ENCODE measurements around the gene MGAT3. TPM values are rescaled to one million over a fixed set of nuclear protein-coding genes. Genes with fewer than 3 reads are reported as not detected.

Gene MGAT3
- total RNA-seq, 4 donors from 2014 or later: 0.08 to 1.3 (median 0.62) TPM

GRCh38 chr22:39414377-39414776 lies 42.4 kb upstream of the MGAT3 start:
- Histone ChIP-seq H3K4me1 (peaks cover 4 to 32% (median 4%) of the 10 kb centered on the region in 3 donors), H3K4me3 (no peak overlapping the region), H3K36me3 (peaks cover 19 to 47% (median 24%) of the 10 kb centered on the region in 3 donors), H3K27me3 (no peaks in the 10 kb centered on the region), H3K27ac (peak overlapping the region in 2 of 4 donors; percentile 43 to 62), H3K9me3 (no peaks in the 10 kb centered on the region)
- intact Hi-C loops (cut with DNase I): loop anchor here (10.0 kb wide), 1 partner anchor 1390 kb away; no protein-coding TSS in a partner anchor
- 87 to 90% methylated on average over 5 of the region's 7 CpGs for WGBS, 2 donors
- no peak for DNase-seq
- TF ChIP-seq, protein P1, sequence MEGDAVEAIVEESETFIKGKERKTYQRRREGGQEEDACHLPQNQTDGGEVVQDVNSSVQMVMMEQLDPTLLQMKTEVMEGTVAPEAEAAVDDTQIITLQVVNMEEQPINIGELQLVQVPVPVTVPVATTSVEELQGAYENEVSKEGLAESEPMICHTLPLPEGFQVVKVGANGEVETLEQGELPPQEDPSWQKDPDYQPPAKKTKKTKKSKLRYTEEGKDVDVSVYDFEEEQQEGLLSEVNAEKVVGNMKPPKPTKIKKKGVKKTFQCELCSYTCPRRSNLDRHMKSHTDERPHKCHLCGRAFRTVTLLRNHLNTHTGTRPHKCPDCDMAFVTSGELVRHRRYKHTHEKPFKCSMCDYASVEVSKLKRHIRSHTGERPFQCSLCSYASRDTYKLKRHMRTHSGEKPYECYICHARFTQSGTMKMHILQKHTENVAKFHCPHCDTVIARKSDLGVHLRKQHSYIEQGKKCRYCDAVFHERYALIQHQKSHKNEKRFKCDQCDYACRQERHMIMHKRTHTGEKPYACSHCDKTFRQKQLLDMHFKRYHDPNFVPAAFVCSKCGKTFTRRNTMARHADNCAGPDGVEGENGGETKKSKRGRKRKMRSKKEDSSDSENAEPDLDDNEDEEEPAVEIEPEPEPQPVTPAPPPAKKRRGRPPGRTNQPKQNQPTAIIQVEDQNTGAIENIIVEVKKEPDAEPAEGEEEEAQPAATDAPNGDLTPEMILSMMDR (IDR thresholded peaks at IDR 0.05): no peak
- TF ChIP-seq POLR2A (IDR thresholded peaks at IDR 0.05): no peak

- no peak overlapping the region for H3K4me3 ChIP-seq
- H3K27me3 ChIP-seq: no peaks in the 10 kb centered on the region
- intact Hi-C loops (cut with DNase I): loop anchor here (10.0 kb wide), 1 partner anchor 1390 kb away; no protein-coding TSS in a partner anchor
- H3K4me1 ChIP-seq: peaks cover 4 to 32% (median 4%) of the 10 kb centered on the region in 3 donors
- TF ChIP-seq, protein P1 (IDR thresholded peaks at IDR 0.05): no peak
- TF ChIP-seq POLR2A (IDR thresholded peaks at IDR 0.05): no peak
- peaks cover 21 to 52% (median 28%) of the 10 kb centered on the region in 3 donors for H3K36me3 ChIP-seq
- 44 to 81% methylated on average over 3 to 5 of the region's 11 CpGs for WGBS, 2 donors
- DNase-seq: no peak
- no peak overlapping the region for H3K27ac ChIP-seq
- H3K9me3 ChIP-seq: no peaks in the 10 kb centered on the region
Observed at GRCh38 chr22:39414886-39415285, 41.9 kb upstream of the MGAT3 start.

DNA sequence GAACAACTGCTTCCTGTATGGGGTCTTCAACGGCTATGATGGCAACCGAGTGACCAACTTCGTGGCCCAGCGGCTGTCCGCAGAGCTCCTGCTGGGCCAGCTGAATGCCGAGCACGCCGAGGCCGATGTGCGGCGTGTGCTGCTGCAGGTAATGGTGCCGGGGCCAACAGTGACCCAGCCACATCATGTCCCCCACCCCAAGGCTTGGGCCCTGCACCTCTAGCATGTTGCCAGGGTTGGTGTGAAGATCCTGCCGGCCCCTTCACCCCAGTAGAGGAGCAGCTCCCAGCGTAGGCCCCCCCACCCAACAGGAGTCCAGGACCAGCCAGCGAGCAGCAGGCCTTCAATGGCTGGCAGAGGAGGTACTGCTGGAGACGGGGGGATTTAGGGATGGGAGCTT lies 41.3 kb upstream of the MGAT3 start:
- Histone ChIP-seq H3K27me3 (no peaks in the 10 kb centered on the region), H3K27ac (no peak overlapping the region), H3K36me3 (peaks cover 21 to 58% (median 28%) of the 10 kb centered on the region in 3 donors), H3K4me1 (peaks cover 4 to 32% (median 4%) of the 10 kb centered on the region in 3 donors), H3K4me3 (no peak overlapping the region), H3K9me3 (no peaks in the 10 kb centered on the region)
- 90 to 93% methylated on average over 2 of the region's 16 CpGs for WGBS, 2 donors
- TF ChIP-seq, protein P1 (IDR thresholded peaks at IDR 0.05): no peak
- TF ChIP-seq POLR2A (IDR thresholded peaks at IDR 0.05): no peak
- no peak for DNase-seq
- intact Hi-C loops (cut with DNase I): loop anchor here (10.0 kb wide), 1 partner anchor 1389 kb away; no protein-coding TSS in a partner anchor

- H3K27me3 ChIP-seq: no peaks in the 10 kb centered on the region
- no peak for DNase-seq
- no peaks in the 10 kb centered on the region for H3K9me3 ChIP-seq
- peaks cover 4 to 32% (median 4%) of the 10 kb centered on the region in 3 donors for H3K4me1 ChIP-seq
- TF ChIP-seq, protein P1 (IDR thresholded peaks at IDR 0.05): no peak
- no peak for TF ChIP-seq POLR2A (IDR thresholded peaks at IDR 0.05)
- H3K36me3 ChIP-seq: peaks cover 24 to 66% (median 28%) of the 10 kb centered on the region in 3 donors
- no peak overlapping the region for H3K4me3 ChIP-seq
- intact Hi-C loops (cut with DNase I): loop anchor here (10.0 kb wide), 1 partner anchor 1388 kb away; no protein-coding TSS in a partner anchor
- 89 to 90% methylated on average over 5 of the region's 7 CpGs for WGBS, 2 donors
- H3K27ac ChIP-seq: no peak overlapping the region
Observed at GRCh38 chr22:39416319-39416718, 40.5 kb upstream of the MGAT3 start.

DNA sequence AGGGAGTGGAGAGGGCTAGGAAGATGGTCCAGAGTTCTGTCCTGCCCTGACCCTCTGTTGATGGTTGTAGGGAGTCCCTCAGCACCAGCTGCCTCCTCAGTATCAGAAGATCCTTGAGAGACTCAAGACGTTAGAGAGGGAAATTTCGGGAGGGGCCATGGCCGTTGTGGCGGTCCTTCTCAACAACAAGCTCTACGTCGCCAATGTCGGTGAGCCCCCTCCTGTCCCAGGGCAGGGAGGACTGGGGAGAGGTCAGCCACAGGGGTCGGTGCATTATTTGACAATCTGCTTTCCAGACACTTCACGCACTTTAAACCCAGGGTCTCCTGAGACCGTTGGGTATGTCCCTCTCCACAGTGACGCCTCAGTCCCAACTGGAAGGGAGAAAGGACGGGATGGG lies 39.2 kb upstream of the MGAT3 start:
- 91% methylated on average over 8 of the region's 12 CpGs for WGBS, 2 donors
- H3K4me3 ChIP-seq: no peak overlapping the region
- intact Hi-C loops (cut with DNase I): loop anchor here (10.0 kb wide), 1 partner anchor 1387 kb away; no protein-coding TSS in a partner anchor
- no peak overlapping the region for H3K27ac ChIP-seq
- no peaks in the 10 kb centered on the region for H3K27me3 ChIP-seq
- no peaks in the 10 kb centered on the region for H3K9me3 ChIP-seq
- DNase-seq: no peak
- peaks cover 27 to 79% (median 39%) of the 10 kb centered on the region in 3 donors for H3K36me3 ChIP-seq
- peaks cover 4 to 25% (median 4%) of the 10 kb centered on the region in 3 donors for H3K4me1 ChIP-seq
- no peak for TF ChIP-seq POLR2A (IDR thresholded peaks at IDR 0.05)
- TF ChIP-seq, protein P1 (IDR thresholded peaks at IDR 0.05): no peak
